GM10266 (cell line): ENCODE measurements around the gene TEPSIN.

Experiments used
- DNase-seq: peaks from one replicate; pipeline ENCODE4 v3.0.0; 2012; ENCODE audit errors: extremely low spot score
- CTCF ChIP-seq: IDR thresholded peaks from 2 replicates; pipeline ENCODE4 v1.5.1; 2012; ENCODE audit warnings: mild to moderate bottlenecking, low read depth; ENCODE audit not compliant: control insufficient read depth, insufficient read depth; ENCODE audit errors: missing control alignments

The TEPSIN gene

GRCh38 chr17:81222906-81223761 lies 15.7 kb downstream of the TEPSIN start, which contains the start of gene CEP131:
Gene CEP131 (minus strand): TSS chr17:81222965. CDS start chr17:81220056, 2,909 bp downstream.
- peak; percentile 100 for DNase-seq
- TF ChIP-seq CTCF: no peak

GRCh38 chr17:81222620-81222905 lies 16.3 kb downstream of the TEPSIN start:
- DNase-seq: no peak
- TF ChIP-seq CTCF: no peak

- no peak for TF ChIP-seq CTCF
- no peak for DNase-seq
Measured at GRCh38 chr17:81221842-81222619, 16.8 kb downstream of the TEPSIN start.

GRCh38 chr17:81221371-81221841 lies 17.4 kb downstream of the TEPSIN start:
- no peak for DNase-seq
- TF ChIP-seq CTCF: no peak

- no peak for TF ChIP-seq CTCF
- no peak for DNase-seq
Measured at GRCh38 chr17:81219476-81220180, 19.2 kb downstream of the TEPSIN start.

- no peak for TF ChIP-seq CTCF
- no peak for DNase-seq
Measured at GRCh38 chr17:81218991-81219390, 19.9 kb downstream of the TEPSIN start.
